Measurements from ENCODE around the gene DNAI2.

DNA sequence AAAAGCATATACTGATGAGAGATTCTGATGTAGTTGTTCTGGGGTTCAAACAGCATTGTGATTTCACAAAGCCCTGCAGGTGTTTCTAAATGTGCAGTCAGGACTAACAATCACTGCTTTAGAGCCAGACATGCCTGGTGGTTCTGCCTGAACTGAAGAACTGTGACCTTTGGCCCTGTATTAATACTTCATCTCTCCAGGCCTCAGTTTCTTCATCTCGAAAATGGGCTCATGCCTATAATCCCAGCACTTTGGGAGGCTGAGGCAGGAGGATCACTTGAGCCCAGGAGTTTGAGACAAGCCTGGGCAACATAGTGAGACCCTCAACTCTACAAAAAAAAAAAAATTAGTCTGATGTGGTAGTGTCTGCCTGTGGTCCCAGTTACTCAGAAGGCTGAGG is 3.9 kb downstream of the DNAI2 start:
- TF ChIP-seq TCF4 (CRISPR knock-in tag; IDR thresholded peaks at IDR 0.05; ENCODE audit: borderline replicate concordance) = no peak
- TF ChIP-seq SNAI2 (CRISPR knock-in tag; IDR thresholded peaks at IDR 0.05) = no peak
- no peak for TF ChIP-seq PPARA (CRISPR knock-in tag; IDR thresholded peaks at IDR 0.05; ENCODE audit: borderline replicate concordance)
- TF ChIP-seq ZFP3 (CRISPR knock-in tag; IDR thresholded peaks at IDR 0.05) = no peak
- no peak for TF ChIP-seq ESRRG (CRISPR knock-in tag; IDR thresholded peaks at IDR 0.05)
- TF ChIP-seq, protein P1, sequence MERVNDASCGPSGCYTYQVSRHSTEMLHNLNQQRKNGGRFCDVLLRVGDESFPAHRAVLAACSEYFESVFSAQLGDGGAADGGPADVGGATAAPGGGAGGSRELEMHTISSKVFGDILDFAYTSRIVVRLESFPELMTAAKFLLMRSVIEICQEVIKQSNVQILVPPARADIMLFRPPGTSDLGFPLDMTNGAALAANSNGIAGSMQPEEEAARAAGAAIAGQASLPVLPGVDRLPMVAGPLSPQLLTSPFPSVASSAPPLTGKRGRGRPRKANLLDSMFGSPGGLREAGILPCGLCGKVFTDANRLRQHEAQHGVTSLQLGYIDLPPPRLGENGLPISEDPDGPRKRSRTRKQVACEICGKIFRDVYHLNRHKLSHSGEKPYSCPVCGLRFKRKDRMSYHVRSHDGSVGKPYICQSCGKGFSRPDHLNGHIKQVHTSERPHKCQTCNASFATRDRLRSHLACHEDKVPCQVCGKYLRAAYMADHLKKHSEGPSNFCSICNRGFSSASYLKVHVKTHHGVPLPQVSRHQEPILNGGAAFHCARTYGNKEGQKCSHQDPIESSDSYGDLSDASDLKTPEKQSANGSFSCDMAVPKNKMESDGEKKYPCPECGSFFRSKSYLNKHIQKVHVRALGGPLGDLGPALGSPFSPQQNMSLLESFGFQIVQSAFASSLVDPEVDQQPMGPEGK (CRISPR knock-in tag; IDR thresholded peaks at IDR 0.05; ENCODE audit: borderline replicate concordance) = no peak
- TF ChIP-seq, protein P2, sequence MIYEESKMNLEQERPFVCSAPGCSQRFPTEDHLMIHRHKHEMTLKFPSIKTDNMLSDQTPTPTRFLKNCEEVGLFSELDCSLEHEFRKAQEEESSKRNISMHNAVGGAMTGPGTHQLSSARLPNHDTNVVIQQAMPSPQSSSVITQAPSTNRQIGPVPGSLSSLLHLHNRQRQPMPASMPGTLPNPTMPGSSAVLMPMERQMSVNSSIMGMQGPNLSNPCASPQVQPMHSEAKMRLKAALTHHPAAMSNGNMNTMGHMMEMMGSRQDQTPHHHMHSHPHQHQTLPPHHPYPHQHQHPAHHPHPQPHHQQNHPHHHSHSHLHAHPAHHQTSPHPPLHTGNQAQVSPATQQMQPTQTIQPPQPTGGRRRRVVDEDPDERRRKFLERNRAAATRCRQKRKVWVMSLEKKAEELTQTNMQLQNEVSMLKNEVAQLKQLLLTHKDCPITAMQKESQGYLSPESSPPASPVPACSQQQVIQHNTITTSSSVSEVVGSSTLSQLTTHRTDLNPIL (CRISPR knock-in tag; IDR thresholded peaks at IDR 0.05; ENCODE audit: low read depth) = no peak
- TF ChIP-seq GLIS3 (CRISPR knock-in tag; IDR thresholded peaks at IDR 0.05) = no peak
- no peak for TF ChIP-seq ZFP30 (CRISPR knock-in tag; IDR thresholded peaks at IDR 0.05)

Measured in SK-N-SH treated with all-trans-retinoic acid at 6 μM for 48 hours (cell line).